HG02642 (cell line): ENCODE results near the gene USP12.
"Not testable (repeated sequence)": the region's sequence is repeated elsewhere in the genome, so short reads cannot be mapped to it uniquely, and the experiment has no call there.

Source experiments
- ATAC-seq: cut with Tn5 transposase; IDR thresholded peaks from one replicate; pipeline ENCODE4 v1.9.1; 2021; ENCODE audit warnings: mild to moderate bottlenecking; ENCODE audit not compliant: unreplicated experiment, poor library complexity

USP12 gene

GRCh38 chr13:27083183-27083582 is 88.4 kb downstream of the USP12 start:
- no peak for ATAC-seq

GRCh38 chr13:27081893-27082679 is 89.5 kb downstream of the USP12 start:
- ATAC-seq = no peak

- ATAC-seq = no peak
Observed at GRCh38 chr13:27080018-27080948, 91.3 kb downstream of the USP12 start.

GRCh38 chr13:27079421-27079958 is 92.1 kb downstream of the USP12 start:
- no peak for ATAC-seq

GRCh38 chr13:27077451-27077850 is 94.2 kb downstream of the USP12 start:
- ATAC-seq = no peak

GRCh38 chr13:27076421-27076820 is 95.2 kb downstream of the USP12 start:
- ATAC-seq = no peak

- ATAC-seq = no peak
Observed at GRCh38 chr13:27073186-27073585, 98.4 kb downstream of the USP12 start.

GRCh38 chr13:27066123-27066522 is 105.5 kb downstream of the USP12 start:
- ATAC-seq = not testable (repeated sequence)

GRCh38 chr13:27065582-27065981 is 106.0 kb downstream of the USP12 start:
- ATAC-seq = no peak

GRCh38 chr13:27064252-27064995 is 107.2 kb downstream of the USP12 start:
- ATAC-seq = no peak

GRCh38 chr13:27057817-27058216 is 113.8 kb downstream of the USP12 start:
- ATAC-seq = no peak

- ATAC-seq = no peak
Observed at GRCh38 chr13:27055526-27055925, 116.1 kb downstream of the USP12 start.

- ATAC-seq = no peak
Observed at GRCh38 chr13:27054760-27055159, 116.9 kb downstream of the USP12 start.

GRCh38 chr13:27053902-27054595 is 117.6 kb downstream of the USP12 start:
- no peak for ATAC-seq

GRCh38 chr13:27053210-27053884 is 118.3 kb downstream of the USP12 start:
- no peak for ATAC-seq

- no peak for ATAC-seq
Observed at GRCh38 chr13:27052551-27053208, 118.9 kb downstream of the USP12 start.

- ATAC-seq = no peak
Observed at GRCh38 chr13:27047081-27047480, 124.5 kb downstream of the USP12 start.

- no peak for ATAC-seq
Observed at GRCh38 chr13:27044837-27045570, 126.6 kb downstream of the USP12 start.
